Measurements from ENCODE around the gene SAMD3.

DNA sequence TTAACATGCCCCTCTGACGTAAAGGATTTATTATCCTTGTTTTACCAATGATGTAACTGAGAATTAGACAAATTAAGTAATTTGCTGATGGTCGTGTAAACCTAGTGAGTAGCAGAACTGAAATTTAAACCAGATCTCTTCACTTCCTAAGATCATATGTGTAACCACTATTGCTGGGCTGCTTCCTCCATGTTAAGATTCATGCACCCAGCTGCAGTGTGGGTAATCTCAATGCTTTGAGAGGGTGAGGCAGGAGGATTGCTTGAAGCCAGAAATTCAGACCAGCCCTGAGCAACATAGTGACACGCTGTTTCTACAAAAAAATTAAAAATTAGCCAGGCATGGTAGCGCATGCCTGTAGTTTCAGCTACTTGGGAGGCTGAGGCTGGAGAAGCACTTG is 106.5 kb downstream of the SAMD3 start:
- TF ChIP-seq, protein P1, sequence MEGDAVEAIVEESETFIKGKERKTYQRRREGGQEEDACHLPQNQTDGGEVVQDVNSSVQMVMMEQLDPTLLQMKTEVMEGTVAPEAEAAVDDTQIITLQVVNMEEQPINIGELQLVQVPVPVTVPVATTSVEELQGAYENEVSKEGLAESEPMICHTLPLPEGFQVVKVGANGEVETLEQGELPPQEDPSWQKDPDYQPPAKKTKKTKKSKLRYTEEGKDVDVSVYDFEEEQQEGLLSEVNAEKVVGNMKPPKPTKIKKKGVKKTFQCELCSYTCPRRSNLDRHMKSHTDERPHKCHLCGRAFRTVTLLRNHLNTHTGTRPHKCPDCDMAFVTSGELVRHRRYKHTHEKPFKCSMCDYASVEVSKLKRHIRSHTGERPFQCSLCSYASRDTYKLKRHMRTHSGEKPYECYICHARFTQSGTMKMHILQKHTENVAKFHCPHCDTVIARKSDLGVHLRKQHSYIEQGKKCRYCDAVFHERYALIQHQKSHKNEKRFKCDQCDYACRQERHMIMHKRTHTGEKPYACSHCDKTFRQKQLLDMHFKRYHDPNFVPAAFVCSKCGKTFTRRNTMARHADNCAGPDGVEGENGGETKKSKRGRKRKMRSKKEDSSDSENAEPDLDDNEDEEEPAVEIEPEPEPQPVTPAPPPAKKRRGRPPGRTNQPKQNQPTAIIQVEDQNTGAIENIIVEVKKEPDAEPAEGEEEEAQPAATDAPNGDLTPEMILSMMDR (conservative IDR thresholded peaks at IDR 0.05; ENCODE audit: low read length), result no peak
- no peak for TF ChIP-seq EZH2phosphoT487 (IDR thresholded peaks at IDR 0.05; ENCODE audit: borderline replicate concordance, low read depth, low read length)

All from OCI-LY7 (cell line).